Neutrophil (primary cell): Measurements from ENCODE around the gene SNRNP27.

ENCODE experiments used
- H3K27ac ChIP-seq: fragments of 200-600 bp; sonication (generic); 2 replicates; pipeline ENCODE4 v1.5.1; 2016; ENCODE audit warnings: mild to moderate bottlenecking, moderate library complexity
- H3K27me3 ChIP-seq: fragments of 200-600 bp; sonication (generic); 2 replicates; pipeline ENCODE4 v1.6.0; 2016; ENCODE audit warnings: mild to moderate bottlenecking
- H3K36me3 ChIP-seq: fragments of 200-600 bp; sonication (generic); 2 replicates; pipeline ENCODE4 v1.5.1; 2017
- H3K4me1 ChIP-seq, 2 experiments: fragments of 200-600 bp in 1 of 2; sonication (generic) in 1 of 2; 1 replicate in 1 of 2; 2 replicates in 1 of 2; pipeline versions ENCODE4 v1.5.1 to v1.6.1; 2013 to 2016; ENCODE audit warnings: low read depth in 1 of 2, low read length in 1 of 2, mild to moderate bottlenecking in 1 of 2, moderate library complexity in 1 of 2; ENCODE audit not compliant: control insufficient read depth in 1 of 2, insufficient read depth in 1 of 2
- H3K4me3 ChIP-seq, 2 experiments: fragments of 200-600 bp in 1 of 2; sonication (generic) in 1 of 2; 1 replicate in 1 of 2; 2 replicates in 1 of 2; pipeline ENCODE4 v1.5.1; 2013 to 2016; ENCODE audit warnings: low read depth in 1 of 2, low read length in 1 of 2, mild to moderate bottlenecking in 1 of 2, moderate library complexity in 1 of 2
- H3K9me3 ChIP-seq: fragments of 200-600 bp; sonication (generic); 2 replicates; pipeline ENCODE4 v1.5.1; 2016
- CTCF ChIP-seq: fragments of 200-600 bp; sonication (generic); IDR thresholded peaks from 2 replicates; pipeline ENCODE4 v1.5.1; 2016; ENCODE audit warnings: antibody characterized with exemption

Gene SNRNP27

GRCh38 chr2:69945441-69945840 lies 51.7 kb downstream of the SNRNP27 start:
- peak overlapping the region; percentile 99 for H3K27ac ChIP-seq
- no peak for TF ChIP-seq CTCF
- H3K27me3 ChIP-seq, result no peaks in the 10 kb centered on the region
- peak overlapping the region; percentile 44 to 45 for H3K4me3 ChIP-seq
- H3K36me3 ChIP-seq, result peaks cover 45% of the 10 kb centered on the region
- peaks cover 3% of the 10 kb centered on the region for H3K9me3 ChIP-seq
- H3K4me1 ChIP-seq, result peaks cover 100% of the 10 kb centered on the region in 2 experiments

GRCh38 chr2:69945941-69946340 lies 52.2 kb downstream of the SNRNP27 start:
- Histone ChIP-seq H3K27ac (peak overlapping the region; percentile 99), H3K4me3 (peak overlapping the region; percentile 44 to 45), H3K36me3 (peaks cover 40% of the 10 kb centered on the region), H3K9me3 (peaks cover 3% of the 10 kb centered on the region), H3K27me3 (no peaks in the 10 kb centered on the region), H3K4me1 (peaks cover 96 to 98% of the 10 kb centered on the region in 2 experiments)
- no peak for TF ChIP-seq CTCF

- peak overlapping the region; percentile 99 for H3K27ac ChIP-seq
- no peaks in the 10 kb centered on the region for H3K27me3 ChIP-seq
- no peak for TF ChIP-seq CTCF
- peak overlapping the region; percentile 44 to 45 for H3K4me3 ChIP-seq
- peaks cover 91 to 97% of the 10 kb centered on the region in 2 experiments for H3K4me1 ChIP-seq
- peaks cover 3% of the 10 kb centered on the region for H3K9me3 ChIP-seq
- peaks cover 33% of the 10 kb centered on the region for H3K36me3 ChIP-seq
Observed at GRCh38 chr2:69946351-69947324, 52.9 kb downstream of the SNRNP27 start.

- H3K4me1 ChIP-seq, result peaks cover 91 to 97% of the 10 kb centered on the region in 2 experiments
- no peaks in the 10 kb centered on the region for H3K9me3 ChIP-seq
- H3K27me3 ChIP-seq, result no peaks in the 10 kb centered on the region
- H3K27ac ChIP-seq, result peak overlapping the region; percentile 99
- peaks cover 25% of the 10 kb centered on the region for H3K36me3 ChIP-seq
- TF ChIP-seq CTCF, result no peak
- H3K4me3 ChIP-seq, result peak overlapping the region; percentile 44 to 45
Observed at GRCh38 chr2:69947325-69947931, 53.7 kb downstream of the SNRNP27 start.

GRCh38 chr2:69948032-69948962 lies 54.5 kb downstream of the SNRNP27 start:
- peaks cover 16% of the 10 kb centered on the region for H3K36me3 ChIP-seq
- H3K27ac ChIP-seq, result peak overlapping the region; percentile 99
- no peaks in the 10 kb centered on the region for H3K9me3 ChIP-seq
- no peaks in the 10 kb centered on the region for H3K27me3 ChIP-seq
- H3K4me3 ChIP-seq, result peak overlapping the region; percentile 44 to 45
- TF ChIP-seq CTCF, result no peak
- peaks cover 91 to 97% of the 10 kb centered on the region in 2 experiments for H3K4me1 ChIP-seq
